Measurements from ENCODE around the gene ABR. TPM values are rescaled to one million over a fixed set of nuclear protein-coding genes. Genes with fewer than 3 reads are reported as not detected.

Gene ABR
- total and polyA plus RNA-seq, 2 of the 8 experiments (the other 6 are each of a cell fraction or from before 2014, with no cell fraction given), result 44.8 to 47.2 TPM

DNA sequence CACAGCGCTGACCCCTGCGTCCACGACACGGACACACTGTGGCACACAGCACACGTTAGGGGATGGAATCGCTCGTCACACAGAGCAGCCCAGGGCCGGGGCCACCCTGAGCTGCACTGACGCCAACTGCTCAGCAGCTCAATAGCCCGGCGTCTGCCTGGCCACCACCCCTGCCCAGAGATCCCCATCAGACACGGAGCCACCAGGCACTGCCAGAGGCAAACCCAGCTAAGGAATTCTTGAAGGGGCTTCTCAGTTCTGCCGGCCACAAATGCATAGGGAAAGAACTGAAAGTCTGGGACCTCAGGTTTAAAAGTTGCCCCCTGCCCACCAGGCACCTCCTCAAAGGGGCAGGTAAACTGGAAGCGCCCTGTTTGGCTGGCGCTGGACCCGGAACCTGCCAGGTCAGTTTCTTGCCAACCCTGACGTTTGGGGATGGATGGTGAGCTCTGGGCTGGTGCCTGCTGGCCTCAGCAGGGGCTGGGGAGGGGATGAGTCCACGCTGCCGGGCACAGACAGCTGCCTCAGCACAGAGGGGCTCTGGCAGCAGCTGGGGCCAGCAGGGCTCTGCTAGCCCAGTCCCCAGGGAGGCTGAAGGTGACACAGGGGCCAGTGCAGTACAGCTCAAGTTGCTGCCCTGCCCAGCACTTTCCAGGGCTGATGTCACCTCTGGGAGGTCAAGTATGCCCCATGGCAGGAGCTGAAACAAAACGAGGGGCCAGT lies 149.7 kb downstream of the ABR start:
- CTCF ChIA-PET (ENCODE audit: partially characterized antibody), result interaction anchor here (1.1 to 4.3 kb wide), 6 partner anchors 9 to 157 kb away, joined by 3 to 24 read pairs (median 4); no protein-coding TSS in a partner anchor
- no peak for DNase-seq (ENCODE audit: low read depth in 1 of 2, low spot score in 2 of 2)
- Histone ChIP-seq H2BK20ac (ENCODE audit: low read length) (no peak overlapping the region), H3K4ac (replicated peaks; ENCODE audit: insufficient read length, low read depth, low read length) (no peak overlapping the region), H3K23me2 (ENCODE audit: low read depth, low read length) (peaks cover 7% of the 10 kb centered on the region; the same call in 1 of the 2 replicates), H3K79me1 (ENCODE audit: low read depth, low read length) (no peaks in the 10 kb centered on the region), H2BK5ac (ENCODE audit: low read depth, low read length) (no peak overlapping the region), H3K23ac (ENCODE audit: insufficient read length) (no peak overlapping the region), H3K27ac (ENCODE audit: low read depth, low read length) (no peak overlapping the region), H2BK12ac (ENCODE audit: low read depth, low read length) (0 out of 2 replicates have a peak overlapping the region, but pooled peaks have one; percentile 68), H2AK5ac (ENCODE audit: low read depth, low read length) (no peak overlapping the region), H4K91ac (replicated peaks; ENCODE audit: insufficient read length, low read length) (no peak overlapping the region), H4K5ac (ENCODE audit: insufficient read length, low read depth, low read length) (no peak overlapping the region), H3K27me3 (replicated peaks in 1 of 4; ENCODE audit: control insufficient read depth in 3 of 4, extremely low read depth in 1 of 4, insufficient read depth in 3 of 4, low read length in 3 of 4) (peaks cover 0 to 14% (median 7%) of the 10 kb centered on the region in 4 experiments; a peak in 5 of 7 replicates), H3K4me3 (ENCODE audit: extremely low read depth in 1 of 4, insufficient read depth in 2 of 4, low read depth in 3 of 4, low read length in 4 of 4) (no peak overlapping the region), H2BK15ac (ENCODE audit: low read length) (0 out of 2 replicates have a peak overlapping the region, but pooled peaks have one; percentile 31), H3K9ac (replicated peaks in 1 of 4; ENCODE audit: extremely low read depth in 1 of 4, low read depth in 3 of 4, low read length in 3 of 4) (no peak overlapping the region), H2AFZ (ENCODE audit: low read length) (no peak overlapping the region), H3K36me3 (ENCODE audit: control insufficient read depth in 2 of 4, insufficient read depth in 4 of 4, low read length in 3 of 4) (no peaks in the 10 kb centered on the region; a peak in 1 of 8 replicates), H3K4me1 (replicated peaks in 1 of 4; ENCODE audit: control insufficient read depth in 3 of 4, insufficient read depth in 4 of 4, low read length in 3 of 4) (peaks cover 0 to 6% (median under 1%) of the 10 kb centered on the region in 4 experiments; a peak in 2 of 7 replicates), H3K18ac (ENCODE audit: extremely low read depth, low read length) (no peak overlapping the region), H3K4me2 (ENCODE audit: insufficient read depth in 1 of 2, low read depth in 2 of 2, low read length in 2 of 2) (no peak overlapping the region), H3K9me3 (ENCODE audit: insufficient read depth in 2 of 2, low read depth in 1 of 2, low read length in 1 of 2) (no peaks in the 10 kb centered on the region), H3K79me2 (ENCODE audit: control insufficient read depth in 1 of 2, insufficient read depth in 2 of 2, low read length in 2 of 2) (no peaks in the 10 kb centered on the region), H4K20me1 (replicated peaks in 1 of 2; ENCODE audit: control insufficient read depth in 1 of 2, insufficient read depth in 2 of 2, low read length in 2 of 2) (peaks cover 3 to 17% of the 10 kb centered on the region in 2 experiments), H4K8ac (ENCODE audit: extremely low read depth, insufficient read depth, low read length) (no peak overlapping the region), H2BK120ac (replicated peaks; ENCODE audit: low read depth, low read length) (no peak overlapping the region), H3K56ac (replicated peaks; ENCODE audit: insufficient read length, low read depth, low read length) (no peak overlapping the region), H3K14ac (ENCODE audit: insufficient read length) (no peak overlapping the region)
- no peak for FAIRE-seq
- WGBS, 2 experiments (ENCODE audit: extremely low coverage in 1 of 2, insufficient coverage in 1 of 2, insufficient read length in 1 of 2, insufficient replicate concordance in 2 of 2, low coverage in 1 of 2, low lambda C conversion rate in 2 of 2, missing lambda C conversion rate in 1 of 2), result 84% methylated on average over 20 of the region's 20 CpGs; no CpG with 5 or more reads in 1 of the 2 experiments
- POLR2A ChIA-PET (ENCODE audit: partially characterized antibody), result interaction anchor here (1.0 kb wide), 1 partner anchor 29 kb away, joined by 3 read pairs; no protein-coding TSS in a partner anchor
- TF ChIP-seq SUZ12 (IDR thresholded peaks at IDR 0.05; ENCODE audit: low read length) (no peak), CEBPB (IDR thresholded peaks at IDR 0.05; ENCODE audit: low read depth, low read length) (no peak), SP1 (IDR thresholded peaks at IDR 0.05; ENCODE audit: low read depth, low read length) (no peak), TEAD4 (IDR thresholded peaks at IDR 0.05; ENCODE audit: low read depth, low read length) (no peak), CREB1 (IDR thresholded peaks at IDR 0.05) (no peak)
